T-cell (primary cell): ENCODE measurements around the gene GPHN. TPM values are rescaled to one million over a fixed set of nuclear protein-coding genes. Genes with fewer than 3 reads are reported as not detected.
"Not testable (repeated sequence)": the region's sequence is repeated elsewhere in the genome, so short reads cannot be mapped to it uniquely, and the experiment has no call there.

ENCODE experiments used
- ATAC-seq, 4 experiments: fragments of 200-7000 bp in 3 of 4; fragments of 150-1000 bp in 1 of 4; cut with Tn5 transposase; replicated peaks in 1 of 4; 1 replicate in 3 of 4; 2 replicates in 1 of 4; pipeline ENCODE4 v1.10.0; 2021; ENCODE audit warnings: moderate library complexity in 3 of 4, mild to moderate bottlenecking in 2 of 4, moderate number of reproducible peaks in 1 of 4
- CTCF ChIA-PET, 2 donors: fragments of 300-600 bp; sonication (Branson Sonifier 250); formaldehyde crosslinking; loops; one replicate each; lab custom pipeline; 2022; ENCODE audit warnings: antibody characterized with exemption in 2 of 2; lab: Charles Lee
- POLR2A ChIA-PET, 2 donors: fragments of 300-600 bp; sonication (Branson Sonifier 250); formaldehyde crosslinking; loops; one replicate each; lab custom pipeline; 2022; ENCODE audit warnings: antibody characterized with exemption in 2 of 2; lab: Charles Lee
- DNase-seq, 35 experiments: peaks; one replicate each; pipeline versions ENCODE4 v3.0.0 to v3.0.0-alpha.2; 2013 to 2023
- H3K27ac ChIP-seq: one replicate; pipeline ENCODE4 v1.5.1; 2013; ENCODE audit warnings: low read length
- H3K27me3 ChIP-seq, 2 experiments: replicated peaks in 1 of 2; 1 replicate in 1 of 2; 2 replicates in 1 of 2; pipeline versions ENCODE4 v1.6.1 to v1.7.0; 2013; ENCODE audit warnings: low read length in 1 of 2, mixed read lengths in 1 of 2; ENCODE audit not compliant: control insufficient read depth in 2 of 2, insufficient read depth in 2 of 2; ENCODE audit errors: extremely low read depth in 1 of 2
- H3K36me3 ChIP-seq, 2 donors: 1 replicate in 1 of 2; 2 replicates in 1 of 2; pipeline versions ENCODE4 v1.6.1 to v1.7.0; 2013; ENCODE audit warnings: low read length in 1 of 2; ENCODE audit not compliant: control insufficient read depth in 2 of 2, insufficient read depth in 1 of 2; ENCODE audit errors: extremely low read depth in 1 of 2
- H3K4me1 ChIP-seq, 2 experiments: 1 replicate in 1 of 2; 2 replicates in 1 of 2; pipeline versions ENCODE4 v1.6.1 to v1.7.0; 2013; ENCODE audit warnings: low read length in 2 of 2, mixed read lengths in 1 of 2; ENCODE audit not compliant: insufficient read depth in 2 of 2, control insufficient read depth in 1 of 2; ENCODE audit errors: extremely low read depth in 1 of 2
- H3K4me3 ChIP-seq, 2 donors: 1 replicate in 1 of 2; 2 replicates in 1 of 2; pipeline versions ENCODE4 v1.5.1 to v1.7.0; 2013; ENCODE audit warnings: mild to moderate bottlenecking in 2 of 2, low read length in 1 of 2, moderate library complexity in 1 of 2; ENCODE audit not compliant: control insufficient read depth in 1 of 2; ENCODE audit errors: extremely low read depth in 1 of 2
- H3K9me3 ChIP-seq: 2 replicates; pipeline ENCODE4 v1.7.0; 2013
- H3K27ac Mint-ChIP-seq, 2 donors: one replicate each; pipeline ENCODE4 v1.8.0; 2020 to 2021; ENCODE audit warnings: mild to moderate bottlenecking in 2 of 2, mixed read lengths in 2 of 2
- H3K27me3 Mint-ChIP-seq, 2 donors: one replicate each; pipeline ENCODE4 v1.8.0; 2021 to 2022; ENCODE audit warnings: mixed read lengths in 2 of 2
- H3K36me3 Mint-ChIP-seq: one replicate; pipeline ENCODE4 v1.8.0; 2021; ENCODE audit warnings: mixed read lengths
- H3K4me1 Mint-ChIP-seq, 3 donors: one replicate each; pipeline ENCODE4 v1.8.0; 2020 to 2022; ENCODE audit warnings: mixed read lengths in 3 of 3, mild to moderate bottlenecking in 1 of 3
- H3K4me3 Mint-ChIP-seq, 3 donors: one replicate each; pipeline ENCODE4 v1.8.0; 2020 to 2022; ENCODE audit warnings: mild to moderate bottlenecking in 3 of 3, mixed read lengths in 3 of 3, moderate library complexity in 3 of 3
- H3K9me3 Mint-ChIP-seq, 3 donors: one replicate each; pipeline ENCODE4 v1.8.0; 2020 to 2022; ENCODE audit warnings: mixed read lengths in 3 of 3
- WGBS: methylation state at CpG from one replicate; pipeline ENCODE4 v1.1.5; 2013; ENCODE audit warnings: missing lambda C conversion rate; ENCODE audit not compliant: insufficient coverage; 5-methylcytosine and 5-hydroxymethylcytosine counted together
- total RNA-seq, 35 experiments: library from RNA in 6 of 35; stranded (reverse) in 6 of 35; fragments of 120-200 nt in 1 of 35; gene quantifications; one replicate each; pipeline versions ENCODE4 v1.2.1 to v1.2.4 and lab custom pipeline; 2013 to 2026

The GPHN gene
- total RNA-seq, 5 donors from 2014 or later (not counting 1 experiment from before 2014, with no cell fraction given) = 13.9 to 21.1 (median 14.4) TPM

DNA sequence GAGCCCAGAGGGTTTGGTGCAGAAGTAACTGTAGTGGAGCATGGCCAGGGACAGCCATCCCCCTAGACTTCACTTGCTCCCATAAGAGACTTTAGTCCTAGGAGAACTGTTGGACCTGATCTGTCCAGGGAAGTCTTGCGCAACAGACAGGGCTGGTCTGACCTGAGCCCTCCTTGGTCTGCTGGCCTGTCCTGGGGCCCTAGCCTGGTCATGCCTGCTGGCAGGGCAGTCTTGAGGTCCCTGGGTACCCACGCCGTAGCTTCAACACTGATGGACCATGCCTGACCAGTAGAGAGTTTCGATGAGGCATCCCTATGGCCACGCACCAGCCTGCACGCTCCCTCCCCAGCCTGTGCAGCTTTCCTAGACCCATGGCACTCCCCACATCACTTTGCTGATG, 305.7 kb downstream of the GPHN start:
- DNase-seq (no peak), ATAC-seq (no peak)
- peaks cover 36% of the 10 kb centered on the region for H3K36me3 Mint-ChIP-seq
- no peaks in the 10 kb centered on the region for H3K36me3 ChIP-seq
- ChIA-PET CTCF (no interaction called here), POLR2A (no interaction called here)
- peaks cover 24 to 40% (median 35%) of the 10 kb centered on the region in 3 donors for H3K9me3 Mint-ChIP-seq
- H3K4me3 ChIP-seq = no peak overlapping the region
- H3K4me1 Mint-ChIP-seq = no peaks in the 10 kb centered on the region
- no peaks in the 10 kb centered on the region for H3K27me3 Mint-ChIP-seq
- H3K4me3 Mint-ChIP-seq = no peak overlapping the region
- 94% methylated on average over 6 of the region's 6 CpGs for WGBS
- no peak overlapping the region for H3K27ac Mint-ChIP-seq
- no peaks in the 10 kb centered on the region for H3K4me1 ChIP-seq
- no peaks in the 10 kb centered on the region for H3K27me3 ChIP-seq
- no peak overlapping the region for H3K27ac ChIP-seq
- H3K9me3 ChIP-seq = peaks cover 5% of the 10 kb centered on the region

- ATAC-seq = no peak
- H3K4me3 Mint-ChIP-seq = no peak overlapping the region
- ChIA-PET CTCF (no interaction called here), POLR2A (no interaction called here)
- WGBS = 80% methylated on average over 1 of the region's 2 CpGs
- Histone ChIP-seq H3K27ac (no peak overlapping the region), H3K36me3 (no peaks in the 10 kb centered on the region), H3K27me3 (no peaks in the 10 kb centered on the region), H3K9me3 (peaks cover 5% of the 10 kb centered on the region), H3K4me3 (no peak overlapping the region), H3K4me1 (no peaks in the 10 kb centered on the region)
- peaks cover 24 to 40% (median 37%) of the 10 kb centered on the region in 3 donors for H3K9me3 Mint-ChIP-seq
- H3K27me3 Mint-ChIP-seq = no peaks in the 10 kb centered on the region
- no peak for DNase-seq
- peaks cover 33% of the 10 kb centered on the region for H3K36me3 Mint-ChIP-seq
- no peak overlapping the region for H3K27ac Mint-ChIP-seq
- no peaks in the 10 kb centered on the region for H3K4me1 Mint-ChIP-seq
These were observed 307.7 kb downstream of the GPHN start for GRCh38 chr14:66815687-66816086.

GRCh38 chr14:66824251-66824650, 316.3 kb downstream of the GPHN start:
- ChIA-PET POLR2A (no interaction called here), CTCF (no interaction called here)

DNA sequence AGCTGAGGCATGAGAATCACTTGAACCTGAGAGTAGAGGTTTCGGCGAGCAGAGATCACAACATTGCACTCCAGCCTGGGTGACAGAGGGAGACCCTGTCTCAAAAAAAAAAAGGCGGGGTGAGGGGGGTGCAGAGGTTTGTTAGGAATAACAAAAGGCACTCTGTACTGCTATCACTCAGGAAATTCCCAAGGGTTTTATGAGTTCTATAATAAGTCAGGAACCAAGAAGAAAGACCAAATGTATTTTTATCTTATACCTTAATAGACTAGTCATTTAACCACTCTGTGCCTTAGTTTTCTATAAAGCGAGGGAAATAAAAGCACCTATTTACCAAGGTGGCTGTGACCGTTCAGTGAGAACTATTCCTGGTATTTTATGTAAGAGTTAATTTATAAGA, 319.2 kb downstream of the GPHN start:
- CTCF ChIA-PET = no interaction called here
- Histone ChIP-seq H3K4me1 (no peaks in the 10 kb centered on the region), H3K36me3 (no peaks in the 10 kb centered on the region), H3K9me3 (no peaks in the 10 kb centered on the region), H3K27me3 (no peaks in the 10 kb centered on the region), H3K27ac (no peak overlapping the region), H3K4me3 (no peak overlapping the region)
- POLR2A ChIA-PET = no interaction called here
- Mint-ChIP-seq H3K9me3 (peaks cover 0 to 2% (median 0%) of the 10 kb centered on the region in 3 donors), H3K4me1 (no peaks in the 10 kb centered on the region), H3K4me3 (no peak overlapping the region), H3K27ac (no peak overlapping the region), H3K36me3 (peaks cover 21% of the 10 kb centered on the region), H3K27me3 (no peaks in the 10 kb centered on the region)
- WGBS = 100% methylated on average over 2 of the region's 5 CpGs
- ATAC-seq = no peak
- no peak for DNase-seq

More at GRCh38 chr14:66824251-66824650, 316.3 kb downstream of the GPHN start:
- H3K36me3 Mint-ChIP-seq = peaks cover 15% of the 10 kb centered on the region
- Histone ChIP-seq H3K27ac (no peak overlapping the region), H3K27me3 (no peaks in the 10 kb centered on the region), H3K4me3 (no peak overlapping the region), H3K9me3 (no peaks in the 10 kb centered on the region), H3K36me3 (no peaks in the 10 kb centered on the region), H3K4me1 (no peaks in the 10 kb centered on the region)
- no peaks in the 10 kb centered on the region for H3K4me1 Mint-ChIP-seq
- H3K9me3 Mint-ChIP-seq = peaks cover 0 to 2% (median 0%) of the 10 kb centered on the region in 3 donors
- no CpG with 5 or more reads among the region's 2 CpGs for WGBS
- no peaks in the 10 kb centered on the region for H3K27me3 Mint-ChIP-seq
- no peak overlapping the region for H3K27ac Mint-ChIP-seq
- no peak overlapping the region for H3K4me3 Mint-ChIP-seq
- no peak for ATAC-seq
- no peak for DNase-seq

DNA sequence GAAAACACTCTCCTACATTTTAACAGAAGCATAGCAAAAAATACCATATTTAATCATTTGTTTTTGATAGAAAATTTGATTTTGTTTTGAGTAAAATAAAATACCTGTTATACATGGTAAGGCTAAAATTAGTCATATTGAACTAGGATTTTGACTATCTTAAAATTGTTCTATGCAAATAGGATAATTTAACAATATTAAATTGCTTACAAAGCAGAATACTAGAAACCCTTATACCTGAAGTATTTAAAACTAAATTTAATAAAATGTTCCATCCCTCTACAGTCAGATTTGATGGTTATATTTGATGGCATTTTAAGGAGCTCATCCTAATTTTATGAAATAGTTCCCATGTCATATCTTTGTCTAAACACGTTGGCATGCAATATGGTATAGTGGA, 323.2 kb downstream of the GPHN start:
- Mint-ChIP-seq H3K36me3 (peaks cover 25% of the 10 kb centered on the region), H3K27ac (no peak overlapping the region), H3K27me3 (no peaks in the 10 kb centered on the region), H3K4me1 (no peaks in the 10 kb centered on the region), H3K4me3 (no peak overlapping the region), H3K9me3 (peaks cover 0 to 11% (median 5%) of the 10 kb centered on the region in 3 donors)
- Histone ChIP-seq H3K27me3 (no peaks in the 10 kb centered on the region), H3K4me1 (no peaks in the 10 kb centered on the region), H3K36me3 (no peaks in the 10 kb centered on the region), H3K4me3 (no peak overlapping the region), H3K9me3 (no peaks in the 10 kb centered on the region), H3K27ac (no peak overlapping the region)
- ATAC-seq = no peak
- ChIA-PET CTCF (interaction anchor here in 1 of 2 donors (0.7 kb wide), 1 partner anchor 489 kb away, joined by 3 read pairs; no protein-coding TSS in a partner anchor), POLR2A (no interaction called here)
- DNase-seq = no peak
- no CpG with 5 or more reads among the region's 1 CpG for WGBS

GRCh38 chr14:66833816-66834215, 325.9 kb downstream of the GPHN start:
- Histone ChIP-seq H3K27me3 (no peaks in the 10 kb centered on the region), H3K4me3 (no peak overlapping the region), H3K36me3 (no peaks in the 10 kb centered on the region), H3K27ac (no peak overlapping the region), H3K9me3 (no peaks in the 10 kb centered on the region), H3K4me1 (no peaks in the 10 kb centered on the region)
- H3K27ac Mint-ChIP-seq = no peak overlapping the region
- DNase-seq (no peak), ATAC-seq (no peak)
- H3K9me3 Mint-ChIP-seq = peaks cover 0 to 11% (median 5%) of the 10 kb centered on the region in 3 donors
- POLR2A ChIA-PET = no interaction called here
- peaks cover 18% of the 10 kb centered on the region for H3K36me3 Mint-ChIP-seq
- H3K4me3 Mint-ChIP-seq = no peak overlapping the region
- H3K27me3 Mint-ChIP-seq = no peaks in the 10 kb centered on the region
- H3K4me1 Mint-ChIP-seq = no peaks in the 10 kb centered on the region
- WGBS = no CpG with 5 or more reads among the region's 2 CpGs
- CTCF ChIA-PET = no interaction called here

GRCh38 chr14:66837436-66837835, 329.5 kb downstream of the GPHN start:
- DNase-seq, H3K36me3 ChIP-seq, H3K27ac ChIP-seq, H3K27ac Mint-ChIP-seq, ATAC-seq, POLR2A ChIA-PET, H3K4me3 Mint-ChIP-seq, H3K4me1 Mint-ChIP-seq, H3K27me3 Mint-ChIP-seq, H3K9me3 ChIP-seq, CTCF ChIA-PET, H3K27me3 ChIP-seq, H3K4me1 ChIP-seq, H3K4me3 ChIP-seq: not testable (repeated sequence)
- no CpG with 5 or more reads among the region's 2 CpGs for WGBS
- H3K9me3 Mint-ChIP-seq = peaks cover 0 to 11% (median 2%) of the 10 kb centered on the region in 3 donors
- H3K36me3 Mint-ChIP-seq = peaks cover 12% of the 10 kb centered on the region
